Stomach (tissue), 9 donors: ENCODE results near the gene MOCS1. TPM values are rescaled to one million over a fixed set of nuclear protein-coding genes. Genes with fewer than 3 reads are reported as not detected.

ENCODE experiments used
- DNase-seq, 2 donors: peaks; one replicate each; pipeline versions ENCODE4 v3.0.0 to v3.0.0-alpha.2; 2013 to 2019
- H3K27ac ChIP-seq, 5 donors: fragments of 200-600 bp in 4 of 5; sonication (generic) in 4 of 5; one replicate each; pipeline ENCODE4 v1.5.1; 2013 to 2019; ENCODE audit warnings: mild to moderate bottlenecking in 1 of 5, moderate library complexity in 1 of 5
- H3K27me3 ChIP-seq, 3 donors: fragments of 200-600 bp; sonication (generic); one replicate each; pipeline ENCODE4 v1.5.1; 2017 to 2019; ENCODE audit warnings: mixed run types in 1 of 3
- H3K36me3 ChIP-seq, 4 donors: fragments of 200-600 bp; sonication (generic); 1 replicate in 3 of 4; 2 replicates in 1 of 4; pipeline ENCODE4 v1.5.1; 2016 to 2019
- H3K4me1 ChIP-seq, 4 donors: fragments of 200-600 bp; sonication (generic); one replicate each; pipeline ENCODE4 v1.5.1; 2016 to 2019
- H3K4me3 ChIP-seq, 4 donors: fragments of 200-600 bp; sonication (generic) in 3 of 4; one replicate each; pipeline ENCODE4 v1.5.1; 2016 to 2019; ENCODE audit warnings: mild to moderate bottlenecking in 1 of 4
- H3K9me3 ChIP-seq, 4 donors: fragments of 200-600 bp; sonication (generic); one replicate each; pipeline ENCODE4 v1.5.1; 2016 to 2019
- CTCF ChIP-seq, 7 experiments: fragments of 450-650 bp in 4 of 7; fragments of 200-600 bp in 3 of 7; sonication (generic) in 3 of 7; IDR thresholded peaks; one replicate each; pipeline ENCODE4 v1.5.1; 2016 to 2019; ENCODE audit warnings: antibody characterized with exemption in 7 of 7, control low read depth in 2 of 7, mild to moderate bottlenecking in 1 of 7
- EP300 ChIP-seq: sonication (generic); formaldehyde crosslinking; IDR thresholded peaks from one replicate; pipeline ENCODE4 v1.6.1; 2017; ENCODE audit warnings: antibody characterized with exemption
- POLR2A ChIP-seq, 4 donors: fragments of 450-650 bp; IDR thresholded peaks; one replicate each; pipeline ENCODE4 v1.6.1; 2016; ENCODE audit warnings: antibody characterized with exemption in 4 of 4, control low read depth in 2 of 4, mild to moderate bottlenecking in 1 of 4, moderate library complexity in 1 of 4
- POLR2AphosphoS5 ChIP-seq, 3 donors: sonication (generic); formaldehyde crosslinking; IDR thresholded peaks; one replicate each; pipeline ENCODE4 v1.6.1; 2016; ENCODE audit warnings: antibody characterized with exemption in 3 of 3
- WGBS, 5 donors: extraction: QIAGEN DNeasy Blood & Tissue Kit in 3 of 5; methylation state at CpG; one replicate each; pipeline versions ENCODE4 v1.1.5 to v1.1.7; 2013 to 2018; 5-methylcytosine and 5-hydroxymethylcytosine counted together
- intact Hi-C: fragments of 100-400 bp; cut with DNase I; formaldehyde crosslinking; loops from one replicate; pipeline ENCODE4 v1.15.1; 2023; ENCODE audit warnings: low total_unique reads
- polyA plus RNA-seq, 3 donors: library from polyadenylated mRNA; stranded (reverse); fragments of 200-250 nt; gene quantifications; one replicate each; pipeline ENCODE4 v1.2.3, GENCODE V29; 2013
- total RNA-seq, 5 donors: library from RNA; depleted of rRNA; stranded (reverse); fragments of >200 nt; gene quantifications; one replicate each; pipeline versions ENCODE4 v1.1.0 to v1.2.3, GENCODE V29; 2014 to 2016
- donor health status: healthy with polysubstance abuse.
- donor health status: Bipolar disorder and iron deficiency.
- donor health status: healthy.

Gene MOCS1
- total and polyA plus RNA-seq, 8 donors, result 4.0 to 15.4 (median 10.0) TPM

GRCh38 chr6:39925191-39925930 is 8.9 kb downstream of the MOCS1 start:
- Histone ChIP-seq H3K4me1 (peaks cover 5 to 60% (median 33%) of the 10 kb centered on the region in 4 donors), H3K27me3 (no peaks in the 10 kb centered on the region), H3K36me3 (peaks cover 18 to 60% (median 52%) of the 10 kb centered on the region in 4 donors), H3K4me3 (no peak overlapping the region), H3K27ac (no peak overlapping the region), H3K9me3 (no peaks in the 10 kb centered on the region)
- no peak for TF ChIP-seq POLR2AphosphoS5 (IDR thresholded peaks at IDR 0.05)
- no peak for TF ChIP-seq POLR2A (IDR thresholded peaks at IDR 0.05)
- TF ChIP-seq EP300, result no peak
- TF ChIP-seq CTCF (IDR thresholded peaks at IDR 0.05), result no peak
- DNase-seq, result no peak
- WGBS, 5 donors, result 92 to 97% (median 94%) methylated on average over 21 to 22 of the region's 22 CpGs
- intact Hi-C loops, result no loop called here

- Histone ChIP-seq H3K27me3 (no peaks in the 10 kb centered on the region), H3K4me1 (peaks cover 0 to 49% (median 26%) of the 10 kb centered on the region in 4 donors), H3K4me3 (no peak overlapping the region), H3K27ac (peak overlapping the region in 2 of 5 donors; percentile 2 to 42), H3K36me3 (peaks cover 18 to 64% (median 52%) of the 10 kb centered on the region in 4 donors), H3K9me3 (no peaks in the 10 kb centered on the region)
- intact Hi-C loops, result no loop called here
- 33 to 67% (median 54%) methylated on average over 6 of the region's 6 CpGs for WGBS, 5 donors
- DNase-seq, result no peak
- no peak for TF ChIP-seq CTCF (IDR thresholded peaks at IDR 0.05)
- no peak for TF ChIP-seq POLR2A (IDR thresholded peaks at IDR 0.05)
- no peak for TF ChIP-seq POLR2AphosphoS5 (IDR thresholded peaks at IDR 0.05)
These were observed 10.0 kb downstream of the MOCS1 start for GRCh38 chr6:39924283-39924682.

GRCh38 chr6:39923861-39924260 is 10.4 kb downstream of the MOCS1 start:
- Histone ChIP-seq H3K36me3 (peaks cover 18 to 64% (median 52%) of the 10 kb centered on the region in 4 donors), H3K27ac (peak overlapping the region in 4 of 5 donors; percentile 0 to 42 (median 4)), H3K9me3 (no peaks in the 10 kb centered on the region), H3K27me3 (no peaks in the 10 kb centered on the region), H3K4me3 (no peak overlapping the region), H3K4me1 (peaks cover 0 to 45% (median 23%) of the 10 kb centered on the region in 4 donors)
- intact Hi-C loops, result no loop called here
- 66 to 93% (median 75%) methylated on average over 6 of the region's 6 CpGs for WGBS, 5 donors
- no peak for DNase-seq
- no peak for TF ChIP-seq POLR2AphosphoS5 (IDR thresholded peaks at IDR 0.05)
- TF ChIP-seq POLR2A (IDR thresholded peaks at IDR 0.05), result no peak
- no peak for TF ChIP-seq CTCF (IDR thresholded peaks at IDR 0.05)
- no peak for TF ChIP-seq EP300

- H3K4me1 ChIP-seq, result peaks cover 0 to 41% (median 21%) of the 10 kb centered on the region in 4 donors
- H3K27ac ChIP-seq, result peak overlapping the region in 3 of 5 donors; percentile 2 to 42 (median 7)
- peaks cover 18 to 64% (median 52%) of the 10 kb centered on the region in 4 donors for H3K36me3 ChIP-seq
- peak in 1 of 2 donors; percentile 89 for DNase-seq
- no peak overlapping the region for H3K4me3 ChIP-seq
- TF ChIP-seq CTCF (IDR thresholded peaks at IDR 0.05) (no peak), POLR2A (IDR thresholded peaks at IDR 0.05) (no peak), EP300 (no peak), POLR2AphosphoS5 (IDR thresholded peaks at IDR 0.05) (peak in 1 of 3 donors; percentile 78)
- 29 to 68% (median 35%) methylated on average over 5 of the region's 5 CpGs; no CpG with 5 or more reads in 1 of the 5 donors for WGBS, 5 donors
- intact Hi-C loops, result no loop called here
- H3K9me3 ChIP-seq, result no peaks in the 10 kb centered on the region
- H3K27me3 ChIP-seq, result no peaks in the 10 kb centered on the region
These were observed 10.9 kb downstream of the MOCS1 start for GRCh38 chr6:39923394-39923793.
